Skeletal muscle tissue (tissue), 4 donors: Measurements from ENCODE around the gene KLHDC3. TPM values are rescaled to one million over a fixed set of nuclear protein-coding genes. Genes with fewer than 3 reads are reported as not detected.
"Not testable (repeated sequence)": the region's sequence is repeated elsewhere in the genome, so short reads cannot be mapped to it uniquely, and the experiment has no call there.

Experiments
- H3K27ac ChIP-seq: one replicate; pipeline ENCODE4 v1.7.0; 2013; ENCODE audit warnings: mild to moderate bottlenecking, low read depth, low read length, inconsistent platforms
- H3K27me3 ChIP-seq, 3 donors: one replicate each; pipeline ENCODE4 v1.7.0; 2013; ENCODE audit warnings: low read length in 3 of 3; ENCODE audit not compliant: control insufficient read depth in 3 of 3, insufficient read depth in 3 of 3
- H3K36me3 ChIP-seq, 3 donors: one replicate each; pipeline ENCODE4 v1.7.0; 2013; ENCODE audit warnings: low read length in 3 of 3; ENCODE audit not compliant: control insufficient read depth in 3 of 3, insufficient read depth in 3 of 3
- H3K4me1 ChIP-seq, 3 donors: one replicate each; pipeline ENCODE4 v1.7.0; 2013; ENCODE audit warnings: low read length in 3 of 3, mild to moderate bottlenecking in 3 of 3; ENCODE audit not compliant: control insufficient read depth in 3 of 3, insufficient read depth in 3 of 3
- H3K4me3 ChIP-seq, 3 donors: one replicate each; pipeline ENCODE4 v1.7.0; 2013; ENCODE audit warnings: low read length in 3 of 3
- H3K9ac ChIP-seq, 3 donors: one replicate each; pipeline ENCODE4 v1.7.0; 2013; ENCODE audit warnings: low read length in 3 of 3, mild to moderate bottlenecking in 3 of 3, moderate library complexity in 2 of 3, low read depth in 1 of 3
- H3K9me3 ChIP-seq, 3 donors: one replicate each; pipeline ENCODE4 v1.7.0; 2013; ENCODE audit warnings: low read length in 3 of 3; ENCODE audit not compliant: control insufficient read depth in 3 of 3
- total RNA-seq: library from RNA; depleted of rRNA; stranded (reverse); fragments of >200 nt; gene quantifications from one replicate; pipeline ENCODE4 v1.2.3, GENCODE V29; 2014
- donor health status: Osteomylitis.

The KLHDC3 gene
- total RNA-seq, 1 donor from 2014 or later = 267 TPM

GRCh38 chr6:42987533-42988451, 26.3 kb upstream of the KLHDC3 start:
- H3K27me3 ChIP-seq = no peaks in the 10 kb centered on the region
- H3K4me1 ChIP-seq = peaks cover 35 to 39% (median 39%) of the 10 kb centered on the region in 3 donors
- no peak overlapping the region for H3K27ac ChIP-seq
- H3K9ac ChIP-seq = no peak overlapping the region
- H3K36me3 ChIP-seq = peaks cover 11 to 34% (median 27%) of the 10 kb centered on the region in 3 donors
- H3K4me3 ChIP-seq = no peak overlapping the region
- no peaks in the 10 kb centered on the region for H3K9me3 ChIP-seq

DNA sequence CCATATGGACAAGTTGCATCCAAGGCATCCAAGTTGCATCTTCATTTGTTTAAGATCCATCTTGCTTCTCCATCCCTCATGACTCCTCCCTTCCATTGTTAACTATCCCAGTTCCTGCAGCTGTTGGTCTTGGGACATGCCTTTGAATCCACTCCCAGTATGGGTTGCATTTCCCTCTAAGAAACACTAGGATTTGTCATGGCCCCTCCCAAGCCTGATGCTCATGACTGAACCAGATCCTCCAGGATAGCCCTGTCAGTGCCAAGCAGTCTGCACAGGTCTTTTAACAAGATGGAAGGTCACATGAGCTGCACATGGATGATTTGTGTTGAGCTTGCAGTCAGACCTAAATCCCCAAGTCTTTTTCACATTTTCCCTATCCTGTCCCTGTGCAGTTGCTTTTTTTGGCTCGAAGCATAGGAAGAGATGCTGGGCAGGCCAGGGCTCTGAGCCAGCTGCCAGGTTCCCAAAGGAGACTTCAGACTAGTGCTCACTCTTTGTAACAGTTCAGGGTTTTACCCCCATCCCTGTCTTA, 25.5 kb upstream of the KLHDC3 start:
- Histone ChIP-seq H3K36me3 (peaks cover 11 to 37% (median 27%) of the 10 kb centered on the region in 3 donors), H3K27me3 (no peaks in the 10 kb centered on the region), H3K9ac (no peak overlapping the region), H3K27ac (no peak overlapping the region), H3K4me3 (no peak overlapping the region), H3K9me3 (no peaks in the 10 kb centered on the region), H3K4me1 (peaks cover 34 to 39% (median 35%) of the 10 kb centered on the region in 3 donors)

DNA sequence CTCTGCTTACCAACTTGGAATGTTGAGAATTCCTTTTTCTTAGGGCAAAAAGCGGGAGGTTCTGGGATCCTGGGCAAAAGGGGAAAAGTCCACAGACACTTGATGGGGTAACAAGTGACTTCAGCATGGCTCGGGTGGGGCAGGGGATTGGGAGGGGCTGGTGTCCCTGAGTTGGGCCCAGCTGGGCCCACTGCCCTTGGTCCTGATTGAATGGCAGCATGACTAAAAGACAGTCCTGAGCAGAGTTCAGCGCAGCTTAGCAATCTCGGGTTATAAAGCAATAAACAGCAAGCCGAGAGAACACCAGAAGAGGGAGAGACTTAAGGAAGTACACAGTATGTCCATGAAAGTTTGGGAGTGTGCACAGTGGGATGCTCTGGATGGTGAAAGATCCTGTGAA, 24.1 kb upstream of the KLHDC3 start:
- no peak overlapping the region for H3K9ac ChIP-seq
- H3K27ac ChIP-seq = no peak overlapping the region
- H3K4me1 ChIP-seq = peaks cover 28 to 34% (median 30%) of the 10 kb centered on the region in 3 donors
- peaks cover 11 to 39% (median 27%) of the 10 kb centered on the region in 3 donors for H3K36me3 ChIP-seq
- H3K27me3 ChIP-seq = no peaks in the 10 kb centered on the region
- no peaks in the 10 kb centered on the region for H3K9me3 ChIP-seq
- no peak overlapping the region for H3K4me3 ChIP-seq

GRCh38 chr6:42993445-42993844, 20.6 kb upstream of the KLHDC3 start:
- no peaks in the 10 kb centered on the region for H3K27me3 ChIP-seq
- peaks cover 0 to 5% (median 5%) of the 10 kb centered on the region in 3 donors for H3K4me1 ChIP-seq
- peaks cover 11 to 35% (median 24%) of the 10 kb centered on the region in 3 donors for H3K36me3 ChIP-seq
- no peaks in the 10 kb centered on the region for H3K9me3 ChIP-seq
- H3K9ac ChIP-seq = no peak overlapping the region
- H3K27ac ChIP-seq = no peak overlapping the region
- H3K4me3 ChIP-seq = no peak overlapping the region

DNA sequence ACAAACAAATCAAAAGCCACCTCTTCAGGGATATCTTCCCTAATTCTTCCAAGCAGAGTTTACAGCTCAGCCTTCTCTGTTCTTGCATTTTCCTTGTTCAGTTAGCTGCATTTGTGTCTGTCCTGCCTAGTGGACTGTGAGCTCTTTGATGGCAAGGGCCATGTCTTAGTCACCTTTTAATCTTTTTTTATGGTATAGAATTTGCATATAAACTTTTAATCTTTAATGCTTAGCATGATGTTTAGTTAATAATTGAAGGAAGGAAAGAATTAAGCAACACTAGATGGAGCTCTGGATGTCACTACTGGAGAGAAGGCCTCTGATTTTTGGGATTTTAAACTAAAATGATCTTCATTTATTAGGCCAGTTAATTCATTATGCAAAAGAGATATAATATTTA, 17.5 kb upstream of the KLHDC3 start:
- Histone ChIP-seq H3K27me3 (no peaks in the 10 kb centered on the region), H3K27ac (no peak overlapping the region), H3K4me1 (peaks cover 0 to 2% (median 0%) of the 10 kb centered on the region in 3 donors), H3K4me3 (no peak overlapping the region), H3K9ac (no peak overlapping the region), H3K9me3 (no peaks in the 10 kb centered on the region), H3K36me3 (peaks cover 2 to 9% (median 3%) of the 10 kb centered on the region in 3 donors)

DNA sequence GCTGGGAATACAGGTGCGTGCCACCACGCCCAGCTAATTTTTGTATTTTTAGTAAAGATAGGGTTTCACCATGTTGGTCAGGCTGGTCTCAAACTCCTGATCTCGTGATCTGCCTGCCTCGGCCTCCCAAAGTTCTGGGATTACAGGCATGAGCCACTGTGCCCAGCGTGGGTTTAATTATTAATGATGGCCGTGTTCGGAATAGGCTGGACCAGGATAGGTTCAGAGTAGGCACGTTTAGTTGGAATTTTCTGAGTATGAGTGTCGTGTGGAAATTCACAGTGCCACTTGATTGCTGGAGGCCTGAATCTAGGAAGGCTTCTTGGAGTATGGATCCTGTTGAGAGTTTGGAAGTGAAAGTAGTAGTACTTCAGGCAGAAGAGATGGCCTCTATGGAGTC, 15.8 kb upstream of the KLHDC3 start:
- not testable (repeated sequence) for H3K27ac ChIP-seq, H3K4me3 ChIP-seq, H3K36me3 ChIP-seq, H3K27me3 ChIP-seq, H3K9me3 ChIP-seq, H3K4me1 ChIP-seq, H3K9ac ChIP-seq

GRCh38 chr6:43001843-43002242, 12.2 kb upstream of the KLHDC3 start:
- H3K9me3 ChIP-seq = no peaks in the 10 kb centered on the region
- H3K36me3 ChIP-seq = peaks cover 2 to 11% (median 3%) of the 10 kb centered on the region in 3 donors
- no peak overlapping the region for H3K27ac ChIP-seq
- no peaks in the 10 kb centered on the region for H3K27me3 ChIP-seq
- no peak overlapping the region for H3K4me3 ChIP-seq
- H3K9ac ChIP-seq = no peak overlapping the region
- H3K4me1 ChIP-seq = peaks cover 0 to 2% (median 0%) of the 10 kb centered on the region in 3 donors

- Histone ChIP-seq H3K27me3 (no peaks in the 10 kb centered on the region), H3K4me1 (no peaks in the 10 kb centered on the region), H3K4me3 (no peak overlapping the region), H3K9ac (no peak overlapping the region), H3K27ac (no peak overlapping the region), H3K36me3 (peaks cover 38 to 48% (median 41%) of the 10 kb centered on the region in 3 donors), H3K9me3 (no peaks in the 10 kb centered on the region)
Measured at GRCh38 chr6:43005844-43006243, 8.2 kb upstream of the KLHDC3 start.

- H3K9me3 ChIP-seq = no peaks in the 10 kb centered on the region
- H3K27me3 ChIP-seq = no peaks in the 10 kb centered on the region
- H3K9ac ChIP-seq = no peak overlapping the region
- H3K36me3 ChIP-seq = peaks cover 41 to 52% (median 45%) of the 10 kb centered on the region in 3 donors
- no peak overlapping the region for H3K27ac ChIP-seq
- H3K4me3 ChIP-seq = no peak overlapping the region
- peaks cover 0 to under 1% (median 0%) of the 10 kb centered on the region in 3 donors for H3K4me1 ChIP-seq
Measured at GRCh38 chr6:43006251-43006650, 7.8 kb upstream of the KLHDC3 start.

DNA sequence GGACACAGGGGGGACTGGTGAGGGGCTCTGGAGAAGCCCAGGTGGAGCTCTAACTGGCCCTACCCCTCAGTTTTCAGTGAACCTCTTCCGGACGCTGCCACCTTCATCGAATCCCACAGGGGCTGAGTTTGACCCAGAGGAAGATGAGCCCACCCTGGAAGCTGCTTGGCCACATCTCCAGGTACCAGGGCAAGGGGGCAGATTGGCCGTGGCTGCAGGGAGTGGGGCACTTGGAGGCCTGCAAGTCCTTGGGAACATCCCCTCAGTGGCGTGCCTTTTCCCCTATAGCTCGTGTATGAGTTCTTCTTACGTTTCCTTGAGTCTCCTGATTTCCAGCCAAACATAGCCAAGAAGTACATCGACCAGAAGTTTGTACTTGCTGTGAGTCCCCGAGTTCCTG, 6.9 kb upstream of the KLHDC3 start:
- peaks cover 50 to 61% (median 54%) of the 10 kb centered on the region in 3 donors for H3K36me3 ChIP-seq
- no peak overlapping the region for H3K4me3 ChIP-seq
- H3K9ac ChIP-seq = no peak overlapping the region
- H3K27me3 ChIP-seq = no peaks in the 10 kb centered on the region
- no peaks in the 10 kb centered on the region for H3K9me3 ChIP-seq
- H3K27ac ChIP-seq = no peak overlapping the region
- H3K4me1 ChIP-seq = peaks cover 0 to 2% (median 1%) of the 10 kb centered on the region in 3 donors
